DOHH2 (cell line): ENCODE measurements around the gene PRKAR1B.

ENCODE experiments used
- H3F3A ChIP-seq: fragments of 200-600 bp; sonication (generic), shearing (Covaris generic); 2 replicates; pipeline ENCODE4 v1.6.0; 2016; ENCODE audit warnings: antibody characterized with exemption, mild to moderate bottlenecking; ENCODE audit not compliant: control insufficient read depth, insufficient read depth
- H3K27ac ChIP-seq: fragments of 200-600 bp; sonication (generic); 2 replicates; pipeline ENCODE4 v1.5.1; 2014; ENCODE audit warnings: low read depth, mild to moderate bottlenecking, low read length, moderate library complexity
- H3K27me3 ChIP-seq: fragments of 200-600 bp; sonication (generic); 2 replicates; pipeline ENCODE4 v1.6.1; 2014; ENCODE audit warnings: mild to moderate bottlenecking, low read length, mixed read lengths; ENCODE audit not compliant: control insufficient read depth
- H3K36me3 ChIP-seq: fragments of 200-600 bp; sonication (generic); 2 replicates; pipeline ENCODE4 v1.6.1; 2014; ENCODE audit warnings: mild to moderate bottlenecking, low read length, moderate library complexity, mixed read lengths; ENCODE audit not compliant: control insufficient read depth
- H3K4me1 ChIP-seq: fragments of 200-600 bp; sonication (generic); 2 replicates; pipeline ENCODE4 v1.6.1; 2014; ENCODE audit warnings: mild to moderate bottlenecking, low read length, mixed read lengths; ENCODE audit not compliant: control insufficient read depth
- H3K4me2 ChIP-seq: fragments of 200-600 bp; sonication (generic); 2 replicates; pipeline ENCODE4 v1.6.0; 2014; ENCODE audit warnings: mild to moderate bottlenecking, low read length, moderate library complexity
- H3K4me3 ChIP-seq: fragments of 200-600 bp; sonication (generic); 2 replicates; pipeline ENCODE4 v1.5.1; 2014; ENCODE audit warnings: mild to moderate bottlenecking, low read length, mixed read lengths
- H3K79me2 ChIP-seq: fragments of 200-600 bp; sonication (generic); 2 replicates; pipeline ENCODE4 v1.6.1; 2014; ENCODE audit warnings: mild to moderate bottlenecking, low read length, mixed read lengths; ENCODE audit not compliant: control insufficient read depth
- H3K9me2 ChIP-seq: fragments of 200-600 bp; sonication (generic); replicated peaks from 2 replicates; pipeline ENCODE4 v1.6.1; 2014; ENCODE audit warnings: mild to moderate bottlenecking, low read length, mixed read lengths; ENCODE audit not compliant: control insufficient read depth
- H3K9me3 ChIP-seq: fragments of 200-600 bp; sonication (generic); 2 replicates; pipeline ENCODE4 v1.6.1; 2014; ENCODE audit warnings: antibody characterized with exemption, low read length, mixed read lengths; ENCODE audit not compliant: control insufficient read depth, insufficient read depth
- H4K20me1 ChIP-seq: fragments of 200-600 bp; sonication (generic); 2 replicates; pipeline ENCODE4 v1.6.0; 2014; ENCODE audit warnings: low read depth, mild to moderate bottlenecking, antibody characterized with exemption, low read length, moderate library complexity; ENCODE audit not compliant: control insufficient read depth, insufficient read depth
- EZH2phosphoT487 ChIP-seq: fragments of 200-600 bp; sonication (generic); IDR thresholded peaks from 2 replicates; pipeline ENCODE4 v1.6.1; 2017; ENCODE audit warnings: borderline replicate concordance, mild to moderate bottlenecking, antibody characterized with exemption, low read length, moderate library complexity, mixed read lengths
- TF ChIP-seq, protein P1 (sequence below): fragments of 200-600 bp; sonication (generic); IDR thresholded peaks from one replicate; pipeline ENCODE4 v1.5.1; 2014; ENCODE audit warnings: antibody characterized with exemption, mild to moderate bottlenecking, low read depth, low read length; ENCODE audit not compliant: poor library complexity, severe bottlenecking

Gene PRKAR1B

GRCh38 chr7:620056-620455 lies 107.0 kb downstream of the PRKAR1B start:
- H3K4me3 ChIP-seq: no peak overlapping the region
- H3K79me2 ChIP-seq: peaks cover 8% of the 10 kb centered on the region
- no peaks in the 10 kb centered on the region for H3K4me1 ChIP-seq
- no peaks in the 10 kb centered on the region for H3K9me2 ChIP-seq
- peaks cover 30% of the 10 kb centered on the region for H3K36me3 ChIP-seq
- no peak overlapping the region for H3K27ac ChIP-seq
- H4K20me1 ChIP-seq: no peaks in the 10 kb centered on the region
- no peak for TF ChIP-seq EZH2phosphoT487
- TF ChIP-seq, protein P1, sequence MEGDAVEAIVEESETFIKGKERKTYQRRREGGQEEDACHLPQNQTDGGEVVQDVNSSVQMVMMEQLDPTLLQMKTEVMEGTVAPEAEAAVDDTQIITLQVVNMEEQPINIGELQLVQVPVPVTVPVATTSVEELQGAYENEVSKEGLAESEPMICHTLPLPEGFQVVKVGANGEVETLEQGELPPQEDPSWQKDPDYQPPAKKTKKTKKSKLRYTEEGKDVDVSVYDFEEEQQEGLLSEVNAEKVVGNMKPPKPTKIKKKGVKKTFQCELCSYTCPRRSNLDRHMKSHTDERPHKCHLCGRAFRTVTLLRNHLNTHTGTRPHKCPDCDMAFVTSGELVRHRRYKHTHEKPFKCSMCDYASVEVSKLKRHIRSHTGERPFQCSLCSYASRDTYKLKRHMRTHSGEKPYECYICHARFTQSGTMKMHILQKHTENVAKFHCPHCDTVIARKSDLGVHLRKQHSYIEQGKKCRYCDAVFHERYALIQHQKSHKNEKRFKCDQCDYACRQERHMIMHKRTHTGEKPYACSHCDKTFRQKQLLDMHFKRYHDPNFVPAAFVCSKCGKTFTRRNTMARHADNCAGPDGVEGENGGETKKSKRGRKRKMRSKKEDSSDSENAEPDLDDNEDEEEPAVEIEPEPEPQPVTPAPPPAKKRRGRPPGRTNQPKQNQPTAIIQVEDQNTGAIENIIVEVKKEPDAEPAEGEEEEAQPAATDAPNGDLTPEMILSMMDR: no peak
- H3K4me2 ChIP-seq: no peak overlapping the region
- H3K9me3 ChIP-seq: peaks cover 34% of the 10 kb centered on the region
- no peaks in the 10 kb centered on the region for H3K27me3 ChIP-seq
- H3F3A ChIP-seq: no peaks in the 10 kb centered on the region

- no peak overlapping the region for H3K27ac ChIP-seq
- no peaks in the 10 kb centered on the region for H3F3A ChIP-seq
- H3K4me2 ChIP-seq: no peak overlapping the region
- H3K27me3 ChIP-seq: no peaks in the 10 kb centered on the region
- H3K4me1 ChIP-seq: no peaks in the 10 kb centered on the region
- no peaks in the 10 kb centered on the region for H3K9me2 ChIP-seq
- H4K20me1 ChIP-seq: no peaks in the 10 kb centered on the region
- no peak for TF ChIP-seq EZH2phosphoT487
- TF ChIP-seq, protein P1: no peak
- H3K36me3 ChIP-seq: peaks cover 30% of the 10 kb centered on the region
- H3K4me3 ChIP-seq: no peak overlapping the region
- peaks cover 8% of the 10 kb centered on the region for H3K79me2 ChIP-seq
- H3K9me3 ChIP-seq: peaks cover 34% of the 10 kb centered on the region
These were observed 107.7 kb downstream of the PRKAR1B start for GRCh38 chr7:619368-619840.

- no peak overlapping the region for H3K4me2 ChIP-seq
- peaks cover 7% of the 10 kb centered on the region for H3K79me2 ChIP-seq
- TF ChIP-seq, protein P1: no peak
- TF ChIP-seq EZH2phosphoT487: no peak
These were observed 108.3 kb downstream of the PRKAR1B start for GRCh38 chr7:618539-619367.

More at GRCh38 chr7:618539-619367, 108.3 kb downstream of the PRKAR1B start:
- Histone ChIP-seq H3K36me3 (peaks cover 28% of the 10 kb centered on the region), H3K27me3 (no peaks in the 10 kb centered on the region), H3K27ac (no peak overlapping the region), H3K4me3 (no peak overlapping the region), H3K4me1 (no peaks in the 10 kb centered on the region), H3K9me2 (no peaks in the 10 kb centered on the region), H4K20me1 (no peaks in the 10 kb centered on the region), H3K9me3 (peaks cover 32% of the 10 kb centered on the region), H3F3A (no peaks in the 10 kb centered on the region)
